GM12891 (cell line): ENCODE results near the gene PRDM16.

Experiments
- POLR2A ChIP-seq: IDR thresholded peaks from 2 replicates; pipeline ENCODE4 v1.6.1; 2011; ENCODE audit warnings: low read depth, low read length, control low read depth
- POLR2AphosphoS5 ChIP-seq: IDR thresholded peaks from 2 replicates; pipeline ENCODE4 v1.6.1; 2011; ENCODE audit warnings: low read depth, low read length, control low read depth
- SPI1 ChIP-seq: IDR thresholded peaks from 2 replicates; pipeline ENCODE4 v1.6.1; 2011; ENCODE audit warnings: low read depth, low read length, control low read depth
- TAF1 ChIP-seq: IDR thresholded peaks from 2 replicates; pipeline ENCODE4 v1.6.1; 2011; ENCODE audit warnings: low read depth, low read length, control low read depth

GRCh38 chr1:3181956-3182355 lies 113.0 kb downstream of the PRDM16 start:
- TF ChIP-seq POLR2A (no peak), TAF1 (no peak), SPI1 (no peak), POLR2AphosphoS5 (no peak)
